GM13976 (cell line): ENCODE data around the gene KIF26A.

ENCODE experiments used
- DNase-seq: peaks from one replicate; pipeline ENCODE4 v3.0.0; 2012; ENCODE audit warnings: low spot score
- CTCF ChIP-seq: IDR thresholded peaks from 2 replicates; pipeline ENCODE4 v1.5.1; 2012; ENCODE audit warnings: borderline replicate concordance, mild to moderate bottlenecking; ENCODE audit not compliant: insufficient read depth; ENCODE audit errors: extremely low read depth, missing control alignments, control extremely low read depth
- in situ Hi-C: fragments of 300-500 bp; cut with MboI; formaldehyde crosslinking; loops from one replicate; pipeline ENCODE4 v1.12.0; 2022; ENCODE audit warnings: low sequenced_read_pairs, mixed read lengths, inconsistent platforms; ENCODE audit not compliant: unreplicated experiment

KIF26A gene

GRCh38 chr14:104118006-104118844, 20.2 kb upstream of the KIF26A start:
- TF ChIP-seq CTCF: no peak
- no peak for DNase-seq
- in situ Hi-C loops: no loop called here

- no peak for DNase-seq
- in situ Hi-C loops: no loop called here
- no peak for TF ChIP-seq CTCF
Observed at GRCh38 chr14:104119119-104119487, 19.3 kb upstream of the KIF26A start.

DNA sequence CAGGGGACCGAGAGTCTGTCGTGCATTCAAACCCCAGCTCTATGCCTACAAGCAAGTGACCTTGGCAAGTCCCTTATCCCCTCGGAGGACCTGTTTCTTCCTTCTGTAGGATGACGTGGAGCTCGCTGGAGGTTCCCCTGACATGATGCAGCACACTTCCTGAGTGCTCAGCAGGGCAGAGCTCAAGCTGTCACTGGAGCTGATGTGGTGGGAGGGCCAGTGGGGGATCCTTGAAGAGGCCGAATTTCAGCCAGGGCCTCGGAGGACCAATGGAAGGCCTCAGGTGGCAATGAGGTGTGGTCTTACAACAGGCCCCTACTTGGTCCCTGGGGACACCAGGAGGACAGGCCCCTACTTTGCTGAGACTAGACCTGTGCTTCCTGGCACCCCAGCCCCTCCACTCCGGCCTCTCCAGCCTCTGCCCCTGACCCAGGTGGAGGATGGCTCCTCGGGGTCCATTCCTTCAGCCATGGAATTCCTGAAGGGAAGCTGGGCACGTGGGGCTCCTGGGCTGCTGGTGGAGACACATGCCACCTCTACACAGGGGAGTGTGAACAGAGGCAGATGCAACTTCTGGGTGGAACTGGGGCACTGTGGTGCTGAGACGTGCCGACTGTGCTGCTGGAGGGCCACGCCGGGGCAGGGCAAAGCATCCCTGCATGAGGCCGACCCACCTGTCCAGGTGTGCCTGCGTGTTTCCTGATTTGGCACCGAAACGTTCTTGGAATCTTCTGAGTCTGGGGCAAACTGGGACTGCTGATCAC, 18.7 kb upstream of the KIF26A start:
- DNase-seq: no peak
- in situ Hi-C loops: no loop called here
- no peak for TF ChIP-seq CTCF

- no peak for DNase-seq
- no peak for TF ChIP-seq CTCF
- in situ Hi-C loops: no loop called here
Observed at GRCh38 chr14:104120281-104120741, 18.1 kb upstream of the KIF26A start.

- no peak for DNase-seq
- no peak for TF ChIP-seq CTCF
- in situ Hi-C loops: no loop called here
Observed at GRCh38 chr14:104121142-104121541, 17.2 kb upstream of the KIF26A start.

DNA sequence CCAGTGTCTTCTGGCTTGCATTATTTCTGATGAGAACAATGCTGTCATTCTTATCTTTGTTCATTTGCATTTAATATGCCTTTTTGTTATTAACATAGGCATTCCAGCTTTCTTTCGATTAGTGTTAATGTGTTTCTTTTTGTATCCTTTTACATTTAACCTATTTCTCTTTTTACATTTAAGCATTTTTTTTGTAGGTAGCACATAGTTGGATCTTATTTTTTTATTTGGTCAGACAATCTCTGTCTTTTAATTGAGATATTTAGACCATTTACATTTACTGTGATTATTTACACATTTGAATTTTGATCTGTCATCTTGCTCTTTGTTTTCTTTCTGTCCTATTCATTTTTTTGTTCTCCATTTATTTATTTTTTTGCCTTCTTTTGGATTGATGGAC, 14.5 kb upstream of the KIF26A start:
- in situ Hi-C loops: no loop called here
- no peak for DNase-seq
- TF ChIP-seq CTCF: no peak
